ENCODE results near the gene STK32C. TPM values are rescaled to one million over a fixed set of nuclear protein-coding genes. Genes with fewer than 3 reads are reported as not detected.

STK32C gene
- total RNA-seq, 4 donors from 2014 or later, result 4.8 to 6.4 (median 5.7) TPM

DNA sequence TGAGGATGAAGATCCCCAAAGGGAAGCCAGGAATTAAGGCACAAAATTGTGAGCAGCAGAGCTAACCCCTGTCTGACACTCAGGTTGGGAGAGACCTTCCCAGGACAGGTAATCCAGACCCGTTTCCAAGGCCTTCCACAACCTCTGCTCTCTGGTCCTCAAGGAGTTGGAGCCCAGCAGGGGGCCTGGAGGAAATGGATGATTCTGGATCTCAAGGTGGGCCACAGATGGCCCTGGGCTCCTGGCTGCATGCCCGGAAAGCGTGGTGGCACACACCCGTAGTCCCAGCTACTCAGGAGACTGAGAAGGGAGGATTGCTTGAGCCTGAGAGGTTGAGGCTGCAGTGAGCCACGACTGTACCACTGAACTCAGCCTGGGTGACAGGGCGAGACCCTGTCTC lies 78.7 kb downstream of the STK32C start:
- TF ChIP-seq POLR2A (IDR thresholded peaks at IDR 0.05), result no peak
- TF ChIP-seq CTCF (IDR thresholded peaks at IDR 0.05), result no peak
- intact Hi-C loops (cut with DNase I; ENCODE audit: low total_unique reads), result no loop called here
- no peak for DNase-seq (ENCODE audit: low spot score in 2 of 2)
- no peak overlapping the region for H3K4me3 ChIP-seq (ENCODE audit: low read depth, poor library complexity, severe bottlenecking)
- 72 to 91% methylated on average over 6 of the region's 6 CpGs for WGBS, 2 donors

- 93 to 97% methylated on average over 14 of the region's 14 CpGs for WGBS, 2 donors
- H3K4me3 ChIP-seq (ENCODE audit: low read depth, poor library complexity, severe bottlenecking), result no peak overlapping the region
- intact Hi-C loops (cut with DNase I; ENCODE audit: low total_unique reads), result no loop called here
- no peak for TF ChIP-seq POLR2A (IDR thresholded peaks at IDR 0.05)
- no peak for TF ChIP-seq CTCF (IDR thresholded peaks at IDR 0.05)
- no peak for DNase-seq (ENCODE audit: low spot score in 2 of 2)
These were observed 79.1 kb downstream of the STK32C start for GRCh38 chr10:132228616-132229015.

GRCh38 chr10:132227851-132228390 lies 79.8 kb downstream of the STK32C start:
- WGBS, 2 donors, result 93 to 94% methylated on average over 28 to 29 of the region's 29 CpGs
- intact Hi-C loops (cut with DNase I; ENCODE audit: low total_unique reads), result no loop called here
- TF ChIP-seq CTCF (IDR thresholded peaks at IDR 0.05) (no peak), POLR2A (IDR thresholded peaks at IDR 0.05) (no peak)
- no peak overlapping the region for H3K4me3 ChIP-seq (ENCODE audit: low read depth, poor library complexity, severe bottlenecking)
- no peak for DNase-seq (ENCODE audit: low spot score in 2 of 2)

DNA sequence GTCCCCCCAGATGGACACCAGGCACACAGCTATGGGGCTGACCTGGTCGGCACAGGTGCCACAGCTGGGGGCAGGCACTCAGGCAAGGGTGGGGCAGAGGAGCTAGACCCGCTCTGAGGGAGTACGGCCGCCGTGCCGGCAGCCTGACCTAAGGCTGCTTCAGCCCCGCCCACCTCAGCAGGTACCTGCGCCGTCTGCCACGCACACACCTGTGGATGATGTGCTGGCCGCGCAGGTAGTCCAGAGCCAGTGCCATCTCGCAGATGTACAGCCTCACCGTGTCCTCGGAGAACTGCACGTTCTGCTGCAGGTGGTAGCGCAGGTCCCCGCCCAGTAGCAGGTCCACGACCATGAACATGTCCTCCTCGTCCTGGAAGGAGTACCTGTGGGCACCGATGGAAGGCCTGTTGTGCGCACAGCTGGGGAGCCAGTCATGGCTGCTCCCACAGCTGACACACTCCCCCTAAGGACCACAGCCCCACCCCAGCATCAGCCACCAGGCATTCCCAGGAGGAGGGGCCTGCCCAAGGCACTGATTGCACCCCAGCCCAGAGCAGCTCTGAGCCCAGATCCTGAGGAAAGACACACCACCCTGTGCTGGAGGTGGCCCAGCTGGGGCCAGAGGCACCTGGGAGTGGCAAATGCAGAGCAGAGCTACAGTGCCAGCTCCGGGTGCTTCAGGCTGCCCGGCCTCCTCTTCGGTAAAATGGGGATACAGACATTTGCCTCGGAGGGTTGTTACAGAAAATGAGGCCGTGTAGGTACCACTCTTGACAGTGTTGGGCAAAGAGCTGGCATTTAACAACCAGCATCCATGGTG lies 81.0 kb downstream of the STK32C start:
- 61 to 76% methylated on average over 20 to 25 of the region's 27 CpGs for WGBS, 2 donors
- no peak overlapping the region for H3K4me3 ChIP-seq (ENCODE audit: low read depth, poor library complexity, severe bottlenecking)
- no peak for DNase-seq (ENCODE audit: low spot score in 2 of 2)
- intact Hi-C loops (cut with DNase I; ENCODE audit: low total_unique reads), result no loop called here
- no peak for TF ChIP-seq CTCF (IDR thresholded peaks at IDR 0.05)
- no peak for TF ChIP-seq POLR2A (IDR thresholded peaks at IDR 0.05)

GRCh38 chr10:132225849-132226205 lies 81.9 kb downstream of the STK32C start:
- DNase-seq (ENCODE audit: low spot score in 2 of 2), result no peak
- intact Hi-C loops (cut with DNase I; ENCODE audit: low total_unique reads), result no loop called here
- WGBS, 2 donors, result 68 to 79% methylated on average over 5 to 8 of the region's 8 CpGs
- no peak overlapping the region for H3K4me3 ChIP-seq (ENCODE audit: low read depth, poor library complexity, severe bottlenecking)
- TF ChIP-seq POLR2A (IDR thresholded peaks at IDR 0.05) (no peak), CTCF (IDR thresholded peaks at IDR 0.05) (no peak)
